Measurements from ENCODE around the gene PLLP. TPM values are rescaled to one million over a fixed set of nuclear protein-coding genes. Genes with fewer than 3 reads are reported as not detected.
A peak's percentile ranks its signal among the peaks of the same experiment; 100 is the strongest.

PLLP gene
- total and polyA plus RNA-seq, 5 donors = 6.3 to 13.8 (median 11.7) TPM

GRCh38 chr16:57314161-57314785, 29.8 kb upstream of the PLLP start:
- Histone ChIP-seq H3K9me3 (ENCODE audit: control insufficient read depth, low read length) (no peaks in the 10 kb centered on the region), H3K27me3 (ENCODE audit: control insufficient read depth, insufficient read depth) (no peaks in the 10 kb centered on the region), H3K4me3 (ENCODE audit: low read length) (no peak overlapping the region), H3K4me1 (ENCODE audit: control insufficient read depth, insufficient read depth, low read length) (peaks cover 9% of the 10 kb centered on the region), H3K27ac (ENCODE audit: low read length) (no peak overlapping the region)
- no peak for DNase-seq
- WGBS = 59% methylated on average over 1 of the region's 1 CpG
- no peak for ATAC-seq
- intact Hi-C loops (cut with DNase I) = no loop called here

GRCh38 chr16:57313509-57313908, 29.0 kb upstream of the PLLP start:
- intact Hi-C loops (cut with DNase I) = no loop called here
- Histone ChIP-seq H3K4me3 (ENCODE audit: low read length) (no peak overlapping the region), H3K4me1 (ENCODE audit: control insufficient read depth, insufficient read depth, low read length) (peaks cover 9% of the 10 kb centered on the region), H3K27me3 (ENCODE audit: control insufficient read depth, insufficient read depth) (no peaks in the 10 kb centered on the region), H3K9me3 (ENCODE audit: control insufficient read depth, low read length) (no peaks in the 10 kb centered on the region), H3K27ac (ENCODE audit: low read length) (no peak overlapping the region)
- WGBS = 91% methylated on average over 2 of the region's 2 CpGs
- ATAC-seq = no peak
- no peak for DNase-seq

GRCh38 chr16:57310801-57311200, 26.3 kb upstream of the PLLP start:
- Histone ChIP-seq H3K27me3 (ENCODE audit: control insufficient read depth, insufficient read depth) (no peaks in the 10 kb centered on the region), H3K4me1 (ENCODE audit: control insufficient read depth, insufficient read depth, low read length) (no peaks in the 10 kb centered on the region), H3K27ac (ENCODE audit: low read length) (no peak overlapping the region), H3K9me3 (ENCODE audit: control insufficient read depth, low read length) (no peaks in the 10 kb centered on the region), H3K4me3 (ENCODE audit: low read length) (no peak overlapping the region)
- 24% methylated on average over 4 of the region's 4 CpGs for WGBS
- ATAC-seq (peak; percentile 20 to 53), DNase-seq (no peak)
- intact Hi-C loops (cut with DNase I) = no loop called here

GRCh38 chr16:57308041-57308440, 23.6 kb upstream of the PLLP start:
- no peak for DNase-seq
- ATAC-seq = no peak
- intact Hi-C loops (cut with DNase I) = loop anchor here in 2 of 4 donors (10.0 kb wide), 2 partner anchors 207 to 217 kb away; no protein-coding TSS in a partner anchor
- H3K27ac ChIP-seq (ENCODE audit: low read length) = no peak overlapping the region
- WGBS = 66% methylated on average over 5 of the region's 5 CpGs
- H3K9me3 ChIP-seq (ENCODE audit: control insufficient read depth, low read length) = no peaks in the 10 kb centered on the region
- H3K4me1 ChIP-seq (ENCODE audit: control insufficient read depth, insufficient read depth, low read length) = peaks cover 2% of the 10 kb centered on the region
- H3K27me3 ChIP-seq (ENCODE audit: control insufficient read depth, insufficient read depth) = no peaks in the 10 kb centered on the region
- no peak overlapping the region for H3K4me3 ChIP-seq (ENCODE audit: low read length)

GRCh38 chr16:57307365-57307764, 22.9 kb upstream of the PLLP start:
- intact Hi-C loops (cut with DNase I) = loop anchor here in 2 of 4 donors (10.0 kb wide), 2 partner anchors 207 to 217 kb away; no protein-coding TSS in a partner anchor
- ATAC-seq = no peak
- H3K4me3 ChIP-seq (ENCODE audit: low read length) = no peak overlapping the region
- peaks cover 2% of the 10 kb centered on the region for H3K4me1 ChIP-seq (ENCODE audit: control insufficient read depth, insufficient read depth, low read length)
- no peaks in the 10 kb centered on the region for H3K27me3 ChIP-seq (ENCODE audit: control insufficient read depth, insufficient read depth)
- no peaks in the 10 kb centered on the region for H3K9me3 ChIP-seq (ENCODE audit: control insufficient read depth, low read length)
- no peak for DNase-seq
- no peak overlapping the region for H3K27ac ChIP-seq (ENCODE audit: low read length)
- WGBS = 81% methylated on average over 5 of the region's 5 CpGs

- no peak for ATAC-seq
- DNase-seq = no peak
- 75% methylated on average over 14 of the region's 14 CpGs for WGBS
- Histone ChIP-seq H3K9me3 (ENCODE audit: control insufficient read depth, low read length) (no peaks in the 10 kb centered on the region), H3K27ac (ENCODE audit: low read length) (no peak overlapping the region), H3K27me3 (ENCODE audit: control insufficient read depth, insufficient read depth) (no peaks in the 10 kb centered on the region), H3K4me3 (ENCODE audit: low read length) (no peak overlapping the region), H3K4me1 (ENCODE audit: control insufficient read depth, insufficient read depth, low read length) (peaks cover 2% of the 10 kb centered on the region)
- intact Hi-C loops (cut with DNase I) = loop anchor here in 2 of 4 donors (10.0 kb wide), 2 partner anchors 208 to 218 kb away; no protein-coding TSS in a partner anchor
Observed at GRCh38 chr16:57306676-57307341, 22.3 kb upstream of the PLLP start.

- peaks cover 2% of the 10 kb centered on the region for H3K4me1 ChIP-seq (ENCODE audit: control insufficient read depth, insufficient read depth, low read length)
- DNase-seq = peak; percentile 41 to 78 (median 69)
- H3K9me3 ChIP-seq (ENCODE audit: control insufficient read depth, low read length) = no peaks in the 10 kb centered on the region
- peak overlapping the region; percentile 57 for H3K27ac ChIP-seq (ENCODE audit: low read length)
- ATAC-seq = peak; percentile 7 to 25
- intact Hi-C loops (cut with DNase I) = loop anchor here in 2 of 4 donors (10.0 kb wide), 2 partner anchors 210 to 220 kb away; no protein-coding TSS in a partner anchor
- H3K4me3 ChIP-seq (ENCODE audit: low read length) = no peak overlapping the region
- no peaks in the 10 kb centered on the region for H3K27me3 ChIP-seq (ENCODE audit: control insufficient read depth, insufficient read depth)
- WGBS = 36% methylated on average over 8 of the region's 8 CpGs
Observed at GRCh38 chr16:57305159-57305811, 20.8 kb upstream of the PLLP start.

GRCh38 chr16:57304169-57305061, 19.9 kb upstream of the PLLP start:
- DNase-seq = peak; percentile 56 to 78 (median 70)
- Histone ChIP-seq H3K4me1 (ENCODE audit: control insufficient read depth, insufficient read depth, low read length) (peaks cover 2% of the 10 kb centered on the region), H3K4me3 (ENCODE audit: low read length) (no peak overlapping the region), H3K27me3 (ENCODE audit: control insufficient read depth, insufficient read depth) (no peaks in the 10 kb centered on the region), H3K27ac (ENCODE audit: low read length) (peak overlapping the region; percentile 32), H3K9me3 (ENCODE audit: control insufficient read depth, low read length) (no peaks in the 10 kb centered on the region)
- WGBS = 71% methylated on average over 16 of the region's 16 CpGs
- intact Hi-C loops (cut with DNase I) = loop anchor here (5.0 to 10.0 kb wide), 4 partner anchors 113 to 220 kb away; no protein-coding TSS in a partner anchor
- ATAC-seq = peak in 1 of 2 donors; percentile 10

GRCh38 chr16:57303910-57304168, 19.4 kb upstream of the PLLP start:
- ATAC-seq = no peak
- no peak for DNase-seq
- Histone ChIP-seq H3K4me1 (ENCODE audit: control insufficient read depth, insufficient read depth, low read length) (peaks cover 4% of the 10 kb centered on the region), H3K4me3 (ENCODE audit: low read length) (no peak overlapping the region), H3K9me3 (ENCODE audit: control insufficient read depth, low read length) (no peaks in the 10 kb centered on the region), H3K27me3 (ENCODE audit: control insufficient read depth, insufficient read depth) (no peaks in the 10 kb centered on the region), H3K27ac (ENCODE audit: low read length) (peak overlapping the region; percentile 32)
- intact Hi-C loops (cut with DNase I) = loop anchor here (5.0 to 10.0 kb wide), 4 partner anchors 113 to 221 kb away; no protein-coding TSS in a partner anchor
- WGBS = 80% methylated on average over 4 of the region's 4 CpGs

- Histone ChIP-seq H3K27ac (ENCODE audit: low read length) (peak overlapping the region; percentile 32), H3K4me1 (ENCODE audit: control insufficient read depth, insufficient read depth, low read length) (peaks cover 4% of the 10 kb centered on the region), H3K27me3 (ENCODE audit: control insufficient read depth, insufficient read depth) (no peaks in the 10 kb centered on the region), H3K9me3 (ENCODE audit: control insufficient read depth, low read length) (no peaks in the 10 kb centered on the region), H3K4me3 (ENCODE audit: low read length) (no peak overlapping the region)
- ATAC-seq (no peak), DNase-seq (no peak)
- intact Hi-C loops (cut with DNase I) = loop anchor here (5.0 to 10.0 kb wide), 4 partner anchors 114 to 222 kb away; no protein-coding TSS in a partner anchor
- WGBS = 91% methylated on average over 4 of the region's 4 CpGs
Observed at GRCh38 chr16:57303021-57303909, 18.8 kb upstream of the PLLP start.
